ENCODE results near the gene CALU.

GRCh38 chr7:128703609-128704241 is 35.4 kb upstream of the CALU start:
- TF ChIP-seq CTCF (conservative IDR thresholded peaks at IDR 0.05; ENCODE audit: low read depth in 2 of 2) (no peak), POLR2AphosphoS5 (IDR thresholded peaks at IDR 0.05; ENCODE audit: low read depth) (no peak), JUNB (IDR thresholded peaks at IDR 0.05; ENCODE audit: unreplicated experiment) (no peak), EZH2 (IDR thresholded peaks at IDR 0.05; ENCODE audit: low read depth, unreplicated experiment) (no peak), EZH2phosphoT487 (IDR thresholded peaks at IDR 0.05; ENCODE audit: unreplicated experiment) (no peak), NANOG (IDR thresholded peaks at IDR 0.05; ENCODE audit: borderline replicate concordance) (no peak), ETS1 (IDR thresholded peaks at IDR 0.05) (no peak)

All from GM23338 (cell line).